Measurements from ENCODE around the gene GLCE. TPM values are rescaled to one million over a fixed set of nuclear protein-coding genes. Genes with fewer than 3 reads are reported as not detected.

Gene GLCE
- total and polyA plus RNA-seq, 10 of the 15 experiments (the other 5 are each of a cell fraction or from before 2014, with no cell fraction given) = 2.1 to 11.9 (median 2.9) TPM

DNA sequence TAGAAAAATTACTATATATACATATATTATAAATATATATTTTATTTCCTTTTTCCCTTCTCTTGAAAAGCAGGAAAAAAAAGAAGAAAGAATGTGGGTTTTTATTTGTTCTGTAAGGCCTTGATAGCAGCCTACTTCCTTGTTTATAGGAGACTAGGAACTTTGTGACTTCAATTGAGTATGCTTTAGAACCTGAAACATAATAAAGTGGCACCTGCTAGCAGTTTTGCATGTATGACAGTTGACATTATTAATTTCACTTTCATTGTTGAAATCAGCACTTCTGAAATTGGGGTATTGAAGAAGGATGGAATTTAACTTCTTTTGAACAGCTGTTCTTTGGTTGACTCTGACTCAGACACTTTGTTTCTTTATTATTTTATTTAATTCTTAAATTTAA, 56.9 kb downstream of the GLCE start:
- H3K79me2 ChIP-seq (ENCODE audit: control insufficient read depth, insufficient read depth, low read length) = no peaks in the 10 kb centered on the region
- peak; percentile 72 for ATAC-seq
- H4K20me1 ChIP-seq (ENCODE audit: control insufficient read depth, insufficient read depth) = no peaks in the 10 kb centered on the region
- no peak overlapping the region for H3K4me3 ChIP-seq
- no peaks in the 10 kb centered on the region for H3K4me1 ChIP-seq (ENCODE audit: control insufficient read depth, insufficient read depth, low read length)
- ChIA-PET SMC1A (ENCODE audit: uncharacterized antibody, unreplicated experiment) (no interaction called here), POLR2A (interaction anchor here (0.7 kb wide), 1 partner anchor 15 kb away, joined by 3 read pairs; no protein-coding TSS in a partner anchor), RAD21 (ENCODE audit: unreplicated experiment) (no interaction called here), CTCF (no interaction called here)
- H3K9me3 ChIP-seq (replicated peaks; ENCODE audit: control insufficient read depth, insufficient read depth, low read length) = no peaks in the 10 kb centered on the region; the same call in 2 of the 3 replicates
- H3K27me3 ChIP-seq (replicated peaks in 1 of 2; ENCODE audit: control insufficient read depth in 2 of 2, insufficient read depth in 2 of 2, low read length in 1 of 2) = no peaks in the 10 kb centered on the region
- in situ Hi-C loops (cut with MboI) (no loop called here), intact Hi-C loops (cut with micrococcal nuclease; ENCODE audit: unreplicated experiment) (no loop called here)
- H3K27ac ChIP-seq (ENCODE audit: control insufficient read depth, insufficient read depth) = no peak overlapping the region
- no peak overlapping the region for H2AFZ ChIP-seq (ENCODE audit: control insufficient read depth, low read depth, low read length)
- H3K36me3 ChIP-seq (ENCODE audit: control insufficient read depth in 2 of 2, insufficient read depth in 2 of 2, low read length in 1 of 2) = no peaks in the 10 kb centered on the region; a peak in 1 of 4 replicates
- FAIRE-seq = peak; percentile 54
- TF ChIP-seq MYB (IDR thresholded peaks at IDR 0.05; ENCODE audit: borderline replicate concordance, low read depth, low read length) (no peak), KAT2A (conservative IDR thresholded peaks at IDR 0.05; ENCODE audit: control insufficient read depth, low read depth, low read length) (no peak)
- TF ChIP-seq, protein P1, sequence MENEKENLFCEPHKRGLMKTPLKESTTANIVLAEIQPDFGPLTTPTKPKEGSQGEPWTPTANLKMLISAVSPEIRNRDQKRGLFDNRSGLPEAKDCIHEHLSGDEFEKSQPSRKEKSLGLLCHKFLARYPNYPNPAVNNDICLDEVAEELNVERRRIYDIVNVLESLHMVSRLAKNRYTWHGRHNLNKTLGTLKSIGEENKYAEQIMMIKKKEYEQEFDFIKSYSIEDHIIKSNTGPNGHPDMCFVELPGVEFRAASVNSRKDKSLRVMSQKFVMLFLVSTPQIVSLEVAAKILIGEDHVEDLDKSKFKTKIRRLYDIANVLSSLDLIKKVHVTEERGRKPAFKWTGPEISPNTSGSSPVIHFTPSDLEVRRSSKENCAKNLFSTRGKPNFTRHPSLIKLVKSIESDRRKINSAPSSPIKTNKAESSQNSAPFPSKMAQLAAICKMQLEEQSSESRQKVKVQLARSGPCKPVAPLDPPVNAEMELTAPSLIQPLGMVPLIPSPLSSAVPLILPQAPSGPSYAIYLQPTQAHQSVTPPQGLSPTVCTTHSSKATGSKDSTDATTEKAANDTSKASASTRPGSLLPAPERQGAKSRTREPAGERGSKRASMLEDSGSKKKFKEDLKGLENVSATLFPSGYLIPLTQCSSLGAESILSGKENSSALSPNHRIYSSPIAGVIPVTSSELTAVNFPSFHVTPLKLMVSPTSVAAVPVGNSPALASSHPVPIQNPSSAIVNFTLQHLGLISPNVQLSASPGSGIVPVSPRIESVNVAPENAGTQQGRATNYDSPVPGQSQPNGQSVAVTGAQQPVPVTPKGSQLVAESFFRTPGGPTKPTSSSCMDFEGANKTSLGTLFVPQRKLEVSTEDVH (IDR thresholded peaks at IDR 0.05; ENCODE audit: low read depth, partially characterized antibody) = no peak
- TF ChIP-seq, protein P2, sequence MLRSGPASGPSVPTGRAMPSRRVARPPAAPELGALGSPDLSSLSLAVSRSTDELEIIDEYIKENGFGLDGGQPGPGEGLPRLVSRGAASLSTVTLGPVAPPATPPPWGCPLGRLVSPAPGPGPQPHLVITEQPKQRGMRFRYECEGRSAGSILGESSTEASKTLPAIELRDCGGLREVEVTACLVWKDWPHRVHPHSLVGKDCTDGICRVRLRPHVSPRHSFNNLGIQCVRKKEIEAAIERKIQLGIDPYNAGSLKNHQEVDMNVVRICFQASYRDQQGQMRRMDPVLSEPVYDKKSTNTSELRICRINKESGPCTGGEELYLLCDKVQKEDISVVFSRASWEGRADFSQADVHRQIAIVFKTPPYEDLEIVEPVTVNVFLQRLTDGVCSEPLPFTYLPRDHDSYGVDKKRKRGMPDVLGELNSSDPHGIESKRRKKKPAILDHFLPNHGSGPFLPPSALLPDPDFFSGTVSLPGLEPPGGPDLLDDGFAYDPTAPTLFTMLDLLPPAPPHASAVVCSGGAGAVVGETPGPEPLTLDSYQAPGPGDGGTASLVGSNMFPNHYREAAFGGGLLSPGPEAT (IDR thresholded peaks at IDR 0.05; ENCODE audit: low read depth) = no peak
- TF ChIP-seq, protein P3, sequence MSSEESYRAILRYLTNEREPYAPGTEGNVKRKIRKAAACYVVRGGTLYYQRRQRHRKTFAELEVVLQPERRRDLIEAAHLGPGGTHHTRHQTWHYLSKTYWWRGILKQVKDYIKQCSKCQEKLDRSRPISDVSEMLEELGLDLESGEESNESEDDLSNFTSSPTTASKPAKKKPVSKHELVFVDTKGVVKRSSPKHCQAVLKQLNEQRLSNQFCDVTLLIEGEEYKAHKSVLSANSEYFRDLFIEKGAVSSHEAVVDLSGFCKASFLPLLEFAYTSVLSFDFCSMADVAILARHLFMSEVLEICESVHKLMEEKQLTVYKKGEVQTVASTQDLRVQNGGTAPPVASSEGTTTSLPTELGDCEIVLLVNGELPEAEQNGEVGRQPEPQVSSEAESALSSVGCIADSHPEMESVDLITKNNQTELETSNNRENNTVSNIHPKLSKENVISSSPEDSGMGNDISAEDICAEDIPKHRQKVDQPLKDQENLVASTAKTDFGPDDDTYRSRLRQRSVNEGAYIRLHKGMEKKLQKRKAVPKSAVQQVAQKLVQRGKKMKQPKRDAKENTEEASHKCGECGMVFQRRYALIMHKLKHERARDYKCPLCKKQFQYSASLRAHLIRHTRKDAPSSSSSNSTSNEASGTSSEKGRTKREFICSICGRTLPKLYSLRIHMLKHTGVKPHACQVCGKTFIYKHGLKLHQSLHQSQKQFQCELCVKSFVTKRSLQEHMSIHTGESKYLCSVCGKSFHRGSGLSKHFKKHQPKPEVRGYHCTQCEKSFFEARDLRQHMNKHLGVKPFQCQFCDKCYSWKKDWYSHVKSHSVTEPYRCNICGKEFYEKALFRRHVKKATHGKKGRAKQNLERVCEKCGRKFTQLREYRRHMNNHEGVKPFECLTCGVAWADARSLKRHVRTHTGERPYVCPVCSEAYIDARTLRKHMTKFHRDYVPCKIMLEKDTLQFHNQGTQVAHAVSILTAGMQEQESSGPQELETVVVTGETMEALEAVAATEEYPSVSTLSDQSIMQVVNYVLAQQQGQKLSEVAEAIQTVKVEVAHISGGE (CRISPR knock-in tag; IDR thresholded peaks at IDR 0.05) = no peak
- TF ChIP-seq, protein P4, sequence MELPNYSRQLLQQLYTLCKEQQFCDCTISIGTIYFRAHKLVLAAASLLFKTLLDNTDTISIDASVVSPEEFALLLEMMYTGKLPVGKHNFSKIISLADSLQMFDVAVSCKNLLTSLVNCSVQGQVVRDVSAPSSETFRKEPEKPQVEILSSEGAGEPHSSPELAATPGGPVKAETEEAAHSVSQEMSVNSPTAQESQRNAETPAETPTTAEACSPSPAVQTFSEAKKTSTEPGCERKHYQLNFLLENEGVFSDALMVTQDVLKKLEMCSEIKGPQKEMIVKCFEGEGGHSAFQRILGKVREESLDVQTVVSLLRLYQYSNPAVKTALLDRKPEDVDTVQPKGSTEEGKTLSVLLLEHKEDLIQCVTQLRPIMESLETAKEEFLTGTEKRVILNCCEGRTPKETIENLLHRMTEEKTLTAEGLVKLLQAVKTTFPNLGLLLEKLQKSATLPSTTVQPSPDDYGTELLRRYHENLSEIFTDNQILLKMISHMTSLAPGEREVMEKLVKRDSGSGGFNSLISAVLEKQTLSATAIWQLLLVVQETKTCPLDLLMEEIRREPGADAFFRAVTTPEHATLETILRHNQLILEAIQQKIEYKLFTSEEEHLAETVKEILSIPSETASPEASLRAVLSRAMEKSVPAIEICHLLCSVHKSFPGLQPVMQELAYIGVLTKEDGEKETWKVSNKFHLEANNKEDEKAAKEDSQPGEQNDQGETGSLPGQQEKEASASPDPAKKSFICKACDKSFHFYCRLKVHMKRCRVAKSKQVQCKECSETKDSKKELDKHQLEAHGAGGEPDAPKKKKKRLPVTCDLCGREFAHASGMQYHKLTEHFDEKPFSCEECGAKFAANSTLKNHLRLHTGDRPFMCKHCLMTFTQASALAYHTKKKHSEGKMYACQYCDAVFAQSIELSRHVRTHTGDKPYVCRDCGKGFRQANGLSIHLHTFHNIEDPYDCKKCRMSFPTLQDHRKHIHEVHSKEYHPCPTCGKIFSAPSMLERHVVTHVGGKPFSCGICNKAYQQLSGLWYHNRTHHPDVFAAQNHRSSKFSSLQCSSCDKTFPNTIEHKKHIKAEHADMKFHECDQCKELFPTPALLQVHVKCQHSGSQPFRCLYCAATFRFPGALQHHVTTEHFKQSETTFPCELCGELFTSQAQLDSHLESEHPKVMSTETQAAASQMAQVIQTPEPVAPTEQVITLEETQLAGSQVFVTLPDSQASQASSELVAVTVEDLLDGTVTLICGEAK (IDR thresholded peaks at IDR 0.05; ENCODE audit: borderline replicate concordance) = no peak
- no TSS peak for BruUV-seq (replicated peaks)
- H3K4me2 ChIP-seq (ENCODE audit: control insufficient read depth, insufficient read depth) = no peak overlapping the region
- DNase-seq (ENCODE audit: low read depth, low spot score) = no peak
- H3K9ac ChIP-seq (ENCODE audit: control insufficient read depth, insufficient read depth, low read length) = no peak overlapping the region

All from GM12878 (cell line).